K562 (cell line): ENCODE measurements around the gene ARHGAP26. TPM values are rescaled to one million over a fixed set of nuclear protein-coding genes. Genes with fewer than 3 reads are reported as not detected.

ENCODE experiments used
- CBFA2T2 ChIP-seq: fragments of 450-650 bp; conservative IDR thresholded peaks from 2 replicates; pipeline ENCODE4 v1.6.1; 2017; ENCODE audit warnings: mild to moderate bottlenecking
- CREB1 ChIP-seq, 2 experiments: sonication (generic) in 1 of 2; formaldehyde crosslinking in 1 of 2; IDR thresholded peaks; 2 replicates each; pipeline versions ENCODE4 v1.6.1 to v1.8.0; 2012 to 2022; ENCODE audit warnings: inconsistent platforms in 1 of 2, mild to moderate bottlenecking in 1 of 2, missing genetic modification reagents in 1 of 2, moderate library complexity in 1 of 2
- DMBX1 ChIP-seq: fragments of 250-450 bp; sonication (Bioruptor Pico); IDR thresholded peaks from 2 replicates; pipeline ENCODE4 v1.8.0; 2022; ENCODE audit warnings: inconsistent platforms, mild to moderate bottlenecking, moderate library complexity, borderline replicate concordance
- DPF2 ChIP-seq: fragments of 450-650 bp; IDR thresholded peaks from 2 replicates; pipeline ENCODE4 v1.6.1; 2016
- EP300 ChIP-seq: IDR thresholded peaks from 2 replicates; pipeline ENCODE4 v1.6.1; 2012; ENCODE audit warnings: low read length, improper control_type of control experiment
- ETV1 ChIP-seq: fragments of 450-650 bp; conservative IDR thresholded peaks from 2 replicates; pipeline ENCODE4 v1.6.1; 2016; ENCODE audit warnings: missing genetic modification characterization, control low read depth, low read depth, missing compliant biosample characterization
- FOXK2 ChIP-seq, 2 experiments: fragments of 450-650 bp; IDR thresholded peaks in 1 of 2; conservative IDR thresholded peaks in 1 of 2; 2 replicates each; pipeline ENCODE4 v1.6.1; 2016; ENCODE audit warnings: low read depth in 2 of 2, mild to moderate bottlenecking in 1 of 2
- HDAC3 ChIP-seq: fragments of 450-650 bp; IDR thresholded peaks from 2 replicates; pipeline ENCODE4 v1.6.1; 2018; ENCODE audit warnings: borderline replicate concordance, mild to moderate bottlenecking, moderate library complexity; ENCODE audit not compliant: partially characterized antibody
- LEF1 ChIP-seq: fragments of 450-650 bp; IDR thresholded peaks from 2 replicates; pipeline ENCODE4 v1.6.1; 2016; ENCODE audit warnings: mild to moderate bottlenecking
- NR2C2 ChIP-seq, 2 experiments: fragments of 200-800 bp in 1 of 2; sonication (Bioruptor generic) in 1 of 2; sonication (generic) in 1 of 2; formaldehyde crosslinking in 1 of 2; IDR thresholded peaks; 2 replicates each; pipeline versions ENCODE4 v1.6.1 to v1.8.0; 2016 to 2022; ENCODE audit warnings: mild to moderate bottlenecking in 1 of 2, missing compliant biosample characterization in 1 of 2, missing genetic modification characterization in 1 of 2, missing genetic modification reagents in 1 of 2
- SOX6 ChIP-seq: fragments of 450-650 bp; IDR thresholded peaks from 2 replicates; pipeline ENCODE4 v1.6.1; 2014; ENCODE audit warnings: mild to moderate bottlenecking
- SRSF9 ChIP-seq: fragments of 200-400 bp; formaldehyde crosslinking; IDR thresholded peaks from 2 replicates; pipeline ENCODE4 v1.6.1; 2017; ENCODE audit warnings: low read depth, low read length, borderline replicate concordance
- YY1 ChIP-seq, 3 experiments: IDR thresholded peaks; 2 replicates each; pipeline ENCODE4 v1.6.1; 2011; ENCODE audit warnings: low read length in 2 of 3, mild to moderate bottlenecking in 2 of 3, moderate library complexity in 2 of 3, borderline replicate concordance in 1 of 3, control low read depth in 1 of 3, low read depth in 1 of 3; ENCODE audit not compliant: insufficient read depth in 3 of 3, insufficient replicate concordance in 2 of 3, control insufficient read depth in 1 of 3, insufficient read length in 1 of 3; ENCODE audit errors: extremely low read depth in 1 of 3
- ZNF175 ChIP-seq: fragments of 200-800 bp; sonication (Bioruptor generic); IDR thresholded peaks from 2 replicates; pipeline ENCODE4 v1.6.1; 2016; ENCODE audit warnings: low read depth, mild to moderate bottlenecking, missing genetic modification characterization, missing compliant biosample characterization
- polyA plus RNA-seq, 8 experiments: library from polyadenylated mRNA; depleted of rRNA in 4 of 8; stranded (reverse) in 5 of 8; unstranded in 3 of 8; fragments of >200 nt; fragmentation: Nextera tagmentation in 2 of 8; fragmentation: Illumina TruSeq in 1 of 8; extraction: Ambion mirVana in 2 of 8; extraction: Trizol in 1 of 8; gene quantifications; 2 replicates each; pipeline versions ENCODE4 v1.2.1 to v1.2.3, GENCODE V29; 2011 to 2014; ENCODE audit warnings: inconsistent platforms in 1 of 8, missing spikeins in 1 of 8
- total RNA-seq, 7 experiments: library from RNA; depleted of rRNA in 6 of 7; stranded (reverse); fragments of >200 nt in 6 of 7; fragmentation: Illumina TruSeq in 2 of 7; extraction: Trizol in 2 of 7; gene quantifications; 2 replicates each; pipeline versions ENCODE4 v1.2.1 to v1.2.3, GENCODE V29; 2011 to 2021; ENCODE audit warnings: low replicate concordance in 1 of 7
- TF ChIP-seq, protein P1 (sequence below): fragments of 200-800 bp; sonication (Bioruptor generic); IDR thresholded peaks from 2 replicates; pipeline ENCODE4 v1.6.1; 2017; ENCODE audit warnings: missing genetic modification characterization, missing compliant biosample characterization
- TF ChIP-seq, protein P2 (sequence below): sonication (generic); formaldehyde crosslinking; IDR thresholded peaks from 2 replicates; pipeline ENCODE4 v1.9.0; 2022; ENCODE audit warnings: mild to moderate bottlenecking, missing genetic modification reagents
- TF ChIP-seq, protein P3 (sequence below): fragments of 450-650 bp; IDR thresholded peaks from 2 replicates; pipeline ENCODE4 v1.6.1; 2016
- TF ChIP-seq, protein P4 (sequence below): fragments of 450-650 bp; IDR thresholded peaks from 2 replicates; pipeline ENCODE4 v1.6.1; 2018; ENCODE audit not compliant: partially characterized antibody

Gene ARHGAP26
- total and polyA plus RNA-seq, 9 of the 15 experiments (the other 6 are each of a cell fraction or from before 2014, with no cell fraction given) = 0.13 to 1.1 (median 0.55) TPM

DNA sequence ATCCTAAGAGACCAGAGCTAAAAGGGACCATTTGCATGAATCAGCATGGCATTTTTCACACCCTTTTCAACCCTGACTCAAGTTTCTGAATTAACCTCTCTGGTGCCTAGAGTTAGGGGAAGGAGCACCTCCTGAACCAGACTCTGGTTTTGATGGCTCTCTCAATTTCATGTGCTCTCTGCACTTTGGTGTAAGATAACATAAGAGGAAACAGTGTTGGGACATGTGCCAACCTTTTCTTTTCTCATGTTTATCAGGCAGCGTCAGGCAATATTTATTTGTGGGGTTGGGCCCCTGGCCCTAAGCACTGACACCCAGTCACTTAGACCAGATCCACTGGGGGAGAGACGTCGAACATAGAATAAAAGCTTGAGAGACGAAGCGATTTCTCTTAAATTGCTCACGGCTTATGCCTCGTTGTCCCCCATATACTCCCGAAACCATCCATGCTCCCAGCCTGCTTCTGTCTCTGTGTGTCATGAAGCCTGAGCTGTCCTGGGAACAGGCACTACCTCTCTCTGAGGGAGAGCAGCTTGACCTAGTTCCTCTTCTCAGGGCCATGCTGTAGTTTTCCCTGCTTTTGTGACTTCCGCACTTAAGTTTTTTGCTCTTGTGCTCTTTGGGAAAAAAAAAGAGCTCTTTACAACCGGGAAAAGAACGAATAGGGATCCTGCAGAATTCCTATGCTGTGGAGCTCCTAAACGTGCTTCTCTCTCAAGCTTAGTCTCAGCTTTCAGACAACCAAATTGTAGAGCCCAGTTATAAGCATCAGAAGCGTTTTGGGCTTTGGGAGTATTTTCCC, 437.6 kb downstream of the ARHGAP26 start (continued):
- TF ChIP-seq YY1 (IDR thresholded peaks at IDR 0.05; ENCODE audit: borderline replicate concordance in 1 of 3, control insufficient read depth in 1 of 3, extremely low read depth in 1 of 3, insufficient read depth in 3 of 3, insufficient read length in 1 of 3, insufficient replicate concordance in 2 of 3, low read depth in 1 of 3, low read length in 2 of 3) = peak in 1 of 3 experiments; percentile 5
- TF ChIP-seq CBFA2T2 = peak; percentile 75
- peak; percentile 64 for TF ChIP-seq DMBX1 (CRISPR knock-in tag)
- TF ChIP-seq, protein P1, sequence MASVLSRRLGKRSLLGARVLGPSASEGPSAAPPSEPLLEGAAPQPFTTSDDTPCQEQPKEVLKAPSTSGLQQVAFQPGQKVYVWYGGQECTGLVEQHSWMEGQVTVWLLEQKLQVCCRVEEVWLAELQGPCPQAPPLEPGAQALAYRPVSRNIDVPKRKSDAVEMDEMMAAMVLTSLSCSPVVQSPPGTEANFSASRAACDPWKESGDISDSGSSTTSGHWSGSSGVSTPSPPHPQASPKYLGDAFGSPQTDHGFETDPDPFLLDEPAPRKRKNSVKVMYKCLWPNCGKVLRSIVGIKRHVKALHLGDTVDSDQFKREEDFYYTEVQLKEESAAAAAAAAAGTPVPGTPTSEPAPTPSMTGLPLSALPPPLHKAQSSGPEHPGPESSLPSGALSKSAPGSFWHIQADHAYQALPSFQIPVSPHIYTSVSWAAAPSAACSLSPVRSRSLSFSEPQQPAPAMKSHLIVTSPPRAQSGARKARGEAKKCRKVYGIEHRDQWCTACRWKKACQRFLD (CRISPR knock-in tag) = peak; percentile 77; the same call in 1 of the 2 replicates
- no peak for TF ChIP-seq CREB1 (IDR thresholded peaks at IDR 0.05)
- peak; percentile 38; the same call in 1 of the 2 replicates for TF ChIP-seq CREB1 (CRISPR knock-in tag; IDR thresholded peaks at IDR 0.05)
- TF ChIP-seq, protein P2, sequence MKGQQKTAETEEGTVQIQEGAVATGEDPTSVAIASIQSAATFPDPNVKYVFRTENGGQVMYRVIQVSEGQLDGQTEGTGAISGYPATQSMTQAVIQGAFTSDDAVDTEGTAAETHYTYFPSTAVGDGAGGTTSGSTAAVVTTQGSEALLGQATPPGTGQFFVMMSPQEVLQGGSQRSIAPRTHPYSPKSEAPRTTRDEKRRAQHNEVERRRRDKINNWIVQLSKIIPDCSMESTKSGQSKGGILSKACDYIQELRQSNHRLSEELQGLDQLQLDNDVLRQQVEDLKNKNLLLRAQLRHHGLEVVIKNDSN (CRISPR knock-in tag) = no peak
- peak; percentile 26 for TF ChIP-seq HDAC3
- peak; percentile 81; the same call in 1 of the 2 replicates for TF ChIP-seq DPF2
- TF ChIP-seq, protein P3, sequence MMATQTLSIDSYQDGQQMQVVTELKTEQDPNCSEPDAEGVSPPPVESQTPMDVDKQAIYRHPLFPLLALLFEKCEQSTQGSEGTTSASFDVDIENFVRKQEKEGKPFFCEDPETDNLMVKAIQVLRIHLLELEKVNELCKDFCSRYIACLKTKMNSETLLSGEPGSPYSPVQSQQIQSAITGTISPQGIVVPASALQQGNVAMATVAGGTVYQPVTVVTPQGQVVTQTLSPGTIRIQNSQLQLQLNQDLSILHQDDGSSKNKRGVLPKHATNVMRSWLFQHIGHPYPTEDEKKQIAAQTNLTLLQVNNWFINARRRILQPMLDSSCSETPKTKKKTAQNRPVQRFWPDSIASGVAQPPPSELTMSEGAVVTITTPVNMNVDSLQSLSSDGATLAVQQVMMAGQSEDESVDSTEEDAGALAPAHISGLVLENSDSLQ = peak; percentile 33; the same call in 1 of the 2 replicates
- peak; percentile 75; the same call in 1 of the 2 replicates for TF ChIP-seq SOX6
- 0 out of 2 replicates have a peak, but pooled peaks have one; percentile 11 for TF ChIP-seq ETV1 (tag)
- peak; percentile 20 to 49; a peak in 2 of 4 replicates for TF ChIP-seq FOXK2 (conservative IDR thresholded peaks at IDR 0.05 in 1 of 2, IDR thresholded peaks at IDR 0.05 in 1 of 2; ENCODE audit: low read depth in 2 of 2)
- TF ChIP-seq LEF1 = peak; percentile 72
- no peak for TF ChIP-seq NR2C2 (CRISPR knock-in tag; IDR thresholded peaks at IDR 0.05)
- 0 out of 2 replicates have a peak, but pooled peaks have one; percentile 37 for TF ChIP-seq NR2C2 (tag; IDR thresholded peaks at IDR 0.05)
- peak; percentile 66; the same call in 1 of the 2 replicates for TF ChIP-seq EP300
- TF ChIP-seq, protein P4, sequence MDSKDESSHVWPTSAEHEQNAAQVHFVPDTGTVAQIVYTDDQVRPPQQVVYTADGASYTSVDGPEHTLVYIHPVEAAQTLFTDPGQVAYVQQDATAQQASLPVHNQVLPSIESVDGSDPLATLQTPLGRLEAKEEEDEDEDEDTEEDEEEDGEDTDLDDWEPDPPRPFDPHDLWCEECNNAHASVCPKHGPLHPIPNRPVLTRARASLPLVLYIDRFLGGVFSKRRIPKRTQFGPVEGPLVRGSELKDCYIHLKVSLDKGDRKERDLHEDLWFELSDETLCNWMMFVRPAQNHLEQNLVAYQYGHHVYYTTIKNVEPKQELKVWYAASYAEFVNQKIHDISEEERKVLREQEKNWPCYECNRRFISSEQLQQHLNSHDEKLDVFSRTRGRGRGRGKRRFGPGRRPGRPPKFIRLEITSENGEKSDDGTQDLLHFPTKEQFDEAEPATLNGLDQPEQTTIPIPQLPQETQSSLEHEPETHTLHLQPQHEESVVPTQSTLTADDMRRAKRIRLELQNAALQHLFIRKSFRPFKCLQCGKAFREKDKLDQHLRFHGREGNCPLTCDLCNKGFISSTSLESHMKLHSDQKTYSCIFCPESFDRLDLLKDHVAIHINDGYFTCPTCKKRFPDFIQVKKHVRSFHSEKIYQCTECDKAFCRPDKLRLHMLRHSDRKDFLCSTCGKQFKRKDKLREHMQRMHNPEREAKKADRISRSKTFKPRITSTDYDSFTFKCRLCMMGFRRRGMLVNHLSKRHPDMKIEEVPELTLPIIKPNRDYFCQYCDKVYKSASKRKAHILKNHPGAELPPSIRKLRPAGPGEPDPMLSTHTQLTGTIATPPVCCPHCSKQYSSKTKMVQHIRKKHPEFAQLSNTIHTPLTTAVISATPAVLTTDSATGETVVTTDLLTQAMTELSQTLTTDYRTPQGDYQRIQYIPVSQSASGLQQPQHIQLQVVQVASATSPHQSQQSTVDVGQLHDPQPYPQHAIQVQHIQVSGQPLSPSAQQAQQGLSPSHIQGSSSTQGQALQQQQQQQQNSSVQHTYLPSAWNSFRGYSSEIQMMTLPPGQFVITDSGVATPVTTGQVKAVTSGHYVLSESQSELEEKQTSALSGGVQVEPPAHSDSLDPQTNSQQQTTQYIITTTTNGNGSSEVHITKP = peak; percentile 46
- peak; percentile 75 for TF ChIP-seq ZNF175 (CRISPR knock-in tag)
- TF ChIP-seq SRSF9 = no peak
